Mucosa of gallbladder (tissue), 1 donor: Measurements from ENCODE around the gene SLC26A4. TPM values are rescaled to one million over a fixed set of nuclear protein-coding genes. Genes with fewer than 3 reads are reported as not detected.

Experiments
- DNase-seq: peaks from one replicate; pipeline ENCODE4 v3.0.0-alpha.2; 2020; ENCODE audit warnings: low spot score
- total RNA-seq: library from RNA; stranded (reverse); gene quantifications from one replicate; pipeline ENCODE4 v1.2.1, GENCODE V29; 2021
- donor health status: DM: no; HTN: no; CAD: no.

SLC26A4 gene
- total RNA-seq, 1 donor from 2014 or later, result 0.52 TPM

GRCh38 chr7:107746006-107746405, 85.4 kb downstream of the SLC26A4 start:
- no peak for DNase-seq

GRCh38 chr7:107751113-107751512, 90.5 kb downstream of the SLC26A4 start:
- no peak for DNase-seq

GRCh38 chr7:107754642-107755041, 94.0 kb downstream of the SLC26A4 start:
- no peak for DNase-seq

GRCh38 chr7:107758667-107759066, 98.0 kb downstream of the SLC26A4 start:
- DNase-seq, result no peak

- no peak for DNase-seq
These were observed 106.8 kb downstream of the SLC26A4 start for GRCh38 chr7:107767391-107767790.

Other genes starting within 250 kb of the SLC26A4 start
- not detected for gene GPR22, start 190.8 kb upstream of the SLC26A4 start, total RNA-seq
- 34.6 TPM for gene COG5, start 96.9 kb upstream of the SLC26A4 start, total RNA-seq
- gene DUS4L, start 96.9 kb upstream of the SLC26A4 start, total RNA-seq, result 6.6 TPM
- gene BCAP29, start 80.6 kb upstream of the SLC26A4 start, total RNA-seq, result 39.2 TPM
- gene CBLL1, start 83.3 kb downstream of the SLC26A4 start, total RNA-seq, result 23.5 TPM
- 856 TPM for gene SLC26A3, start 142.4 kb downstream of the SLC26A4 start, total RNA-seq
- gene DLD, start 230.4 kb downstream of the SLC26A4 start, total RNA-seq, result 69.0 TPM